Thyroid gland (tissue), 4 donors: ENCODE data around the gene CD3G.

Experiments used
- POLR2A ChIP-seq, 2 donors: fragments of 450-650 bp; IDR thresholded peaks; one replicate each; pipeline ENCODE4 v1.6.1; 2017; ENCODE audit warnings: antibody characterized with exemption in 2 of 2, mild to moderate bottlenecking in 2 of 2, moderate library complexity in 1 of 2
- TF ChIP-seq, protein P1 (sequence below), 6 experiments: fragments of 200-600 bp in 3 of 6; fragments of 450-650 bp in 3 of 6; sonication (generic) in 3 of 6; IDR thresholded peaks; one replicate each; pipeline ENCODE4 v1.5.1; 2016 to 2019; ENCODE audit warnings: antibody characterized with exemption in 6 of 6, mild to moderate bottlenecking in 2 of 6, inconsistent platforms in 1 of 6, moderate library complexity in 1 of 6

DNA sequence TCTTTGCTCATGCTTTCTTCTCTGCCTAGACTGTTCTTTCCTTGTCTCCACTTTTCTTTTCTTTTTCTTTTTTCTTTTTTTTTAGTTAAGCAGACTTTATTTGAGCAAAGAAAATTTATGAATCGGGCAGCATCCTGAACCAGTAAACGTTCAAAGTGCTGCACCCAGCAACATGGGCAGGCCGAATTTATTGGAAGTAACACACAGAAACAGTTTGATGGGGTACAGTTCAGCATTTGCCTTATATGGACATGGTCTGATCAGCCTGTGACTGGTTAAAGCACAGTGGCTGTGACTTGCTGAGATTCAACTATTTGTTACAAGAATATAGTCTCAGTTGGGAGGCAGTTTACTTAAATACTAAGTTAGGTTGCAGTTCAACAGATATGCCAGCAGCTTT, 23.6 kb upstream of the CD3G start:
- TF ChIP-seq, protein P1, sequence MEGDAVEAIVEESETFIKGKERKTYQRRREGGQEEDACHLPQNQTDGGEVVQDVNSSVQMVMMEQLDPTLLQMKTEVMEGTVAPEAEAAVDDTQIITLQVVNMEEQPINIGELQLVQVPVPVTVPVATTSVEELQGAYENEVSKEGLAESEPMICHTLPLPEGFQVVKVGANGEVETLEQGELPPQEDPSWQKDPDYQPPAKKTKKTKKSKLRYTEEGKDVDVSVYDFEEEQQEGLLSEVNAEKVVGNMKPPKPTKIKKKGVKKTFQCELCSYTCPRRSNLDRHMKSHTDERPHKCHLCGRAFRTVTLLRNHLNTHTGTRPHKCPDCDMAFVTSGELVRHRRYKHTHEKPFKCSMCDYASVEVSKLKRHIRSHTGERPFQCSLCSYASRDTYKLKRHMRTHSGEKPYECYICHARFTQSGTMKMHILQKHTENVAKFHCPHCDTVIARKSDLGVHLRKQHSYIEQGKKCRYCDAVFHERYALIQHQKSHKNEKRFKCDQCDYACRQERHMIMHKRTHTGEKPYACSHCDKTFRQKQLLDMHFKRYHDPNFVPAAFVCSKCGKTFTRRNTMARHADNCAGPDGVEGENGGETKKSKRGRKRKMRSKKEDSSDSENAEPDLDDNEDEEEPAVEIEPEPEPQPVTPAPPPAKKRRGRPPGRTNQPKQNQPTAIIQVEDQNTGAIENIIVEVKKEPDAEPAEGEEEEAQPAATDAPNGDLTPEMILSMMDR (IDR thresholded peaks at IDR 0.05): no peak
- TF ChIP-seq POLR2A (IDR thresholded peaks at IDR 0.05): no peak
